ENCODE results near the gene CCDC97.

The CCDC97 gene

GRCh38 chr19:41321204-41321599 lies 11.2 kb downstream of the CCDC97 start:
- DNase-seq, result no peak

GRCh38 chr19:41321600-41322270 lies 11.8 kb downstream of the CCDC97 start:
- no peak for DNase-seq

- DNase-seq, result no peak
Observed at GRCh38 chr19:41322451-41322850, 12.5 kb downstream of the CCDC97 start.

DNA sequence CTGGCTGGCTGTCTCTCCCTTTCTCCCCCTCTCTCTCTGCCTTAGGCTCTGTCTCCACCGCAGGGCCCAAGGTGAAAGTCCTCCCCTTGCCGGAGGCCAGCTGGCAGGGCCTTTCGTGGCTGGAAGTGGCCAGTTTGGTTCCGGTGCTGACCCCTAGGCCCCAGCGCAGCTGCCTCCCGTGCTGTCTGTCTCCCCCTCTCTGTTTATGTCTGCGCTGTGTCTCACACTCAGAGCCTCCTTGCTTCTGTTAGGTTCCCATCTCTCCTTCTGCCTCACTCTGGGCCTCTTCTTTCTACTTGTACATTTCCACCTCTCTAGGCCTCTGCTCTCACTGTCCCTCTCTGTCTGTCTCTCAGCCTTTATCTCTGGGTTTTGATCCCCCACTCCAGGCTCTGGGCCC lies 13.1 kb downstream of the CCDC97 start:
- no peak for DNase-seq

DNA sequence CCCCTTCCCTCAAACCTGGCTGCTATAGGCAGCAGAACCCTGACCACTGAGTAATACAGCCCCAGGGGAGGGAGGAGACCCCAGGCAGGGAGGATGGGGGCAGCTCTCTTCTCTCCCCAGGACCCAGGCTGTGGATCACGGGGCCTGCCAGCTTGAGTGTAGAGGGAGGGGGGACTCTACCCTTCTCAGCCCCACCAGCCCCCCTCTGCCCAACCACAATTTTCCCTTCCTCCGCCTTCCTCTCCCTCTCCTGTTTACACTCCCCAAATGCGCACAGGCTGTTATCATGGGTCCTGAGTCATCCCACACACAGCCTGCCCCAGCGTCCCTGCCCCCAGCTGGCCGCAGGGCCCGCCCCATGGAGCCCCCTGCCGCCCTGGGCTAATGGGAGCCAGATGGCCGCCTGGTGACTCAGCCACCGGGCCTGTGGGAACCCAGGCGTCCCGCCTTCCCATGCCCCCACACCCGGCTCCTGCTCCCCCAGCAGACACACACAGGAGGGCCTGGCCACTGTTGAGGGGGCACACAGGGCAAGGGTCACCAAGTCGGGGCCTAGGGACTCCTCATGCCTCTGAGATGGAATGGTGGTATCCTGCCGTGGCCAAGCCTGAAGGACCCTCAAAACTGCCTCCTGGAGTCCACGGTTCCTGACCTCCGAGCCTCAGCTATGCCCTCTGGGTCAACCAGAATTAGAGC lies 13.6 kb downstream of the CCDC97 start:
- peak in 1 of 2 experiments; percentile 37 for DNase-seq

DNA sequence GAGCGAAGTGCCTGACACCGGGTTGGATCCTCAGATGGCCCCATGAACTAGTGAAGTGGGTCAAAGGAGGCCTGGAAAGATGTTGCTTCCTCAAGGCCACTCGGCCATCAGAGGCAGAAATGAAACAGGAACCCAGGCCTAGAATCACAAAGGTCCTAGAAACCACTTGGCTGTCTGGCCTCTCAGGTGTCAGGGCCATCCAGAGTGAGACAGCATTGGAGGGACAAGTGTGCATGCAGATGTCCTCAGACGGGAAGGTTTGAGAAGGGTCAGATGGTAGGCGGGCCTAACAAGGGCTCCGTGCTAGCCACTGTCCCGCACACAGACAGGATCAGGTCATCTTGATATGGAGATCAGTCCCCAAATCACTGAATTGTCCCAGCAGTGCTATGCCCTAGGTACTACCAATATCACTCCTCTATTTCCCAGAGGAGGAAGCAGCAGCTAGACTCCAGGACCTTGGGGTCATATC lies 14.3 kb downstream of the CCDC97 start:
- no peak for DNase-seq

- DNase-seq, result no peak
Observed at GRCh38 chr19:41324921-41325639, 15.1 kb downstream of the CCDC97 start.

GRCh38 chr19:41325640-41325946 lies 15.6 kb downstream of the CCDC97 start:
- DNase-seq, result no peak

- DNase-seq, result no peak
Observed at GRCh38 chr19:41325947-41326706, 16.2 kb downstream of the CCDC97 start.

DNA sequence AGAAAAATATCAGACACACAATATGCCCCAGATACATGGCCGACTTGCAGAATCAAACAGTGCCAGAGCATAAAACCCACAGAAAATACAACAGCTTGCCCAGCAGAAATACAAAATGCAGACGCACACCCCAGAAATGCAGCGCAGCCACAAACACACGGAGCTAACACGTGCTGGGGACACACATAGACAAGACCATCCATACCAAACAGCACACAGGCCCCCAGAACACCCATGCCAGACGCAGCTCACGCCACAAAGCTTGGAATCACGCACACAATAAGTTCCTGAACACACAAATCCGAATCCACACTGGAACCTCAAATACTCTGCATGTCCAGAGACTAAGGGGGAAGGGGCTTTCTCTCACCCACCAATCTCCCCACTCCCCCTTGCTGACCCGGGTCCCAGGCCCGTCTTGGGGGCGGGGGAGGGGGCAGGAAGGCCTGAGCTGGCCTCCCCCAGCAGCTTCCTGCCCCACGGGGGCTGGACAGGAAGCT lies 17.2 kb downstream of the CCDC97 start:
- no peak for DNase-seq

- DNase-seq, result no peak
Observed at GRCh38 chr19:41327576-41328156, 17.7 kb downstream of the CCDC97 start.

- no peak for DNase-seq
Observed at GRCh38 chr19:41328157-41328841, 18.3 kb downstream of the CCDC97 start.

DNA sequence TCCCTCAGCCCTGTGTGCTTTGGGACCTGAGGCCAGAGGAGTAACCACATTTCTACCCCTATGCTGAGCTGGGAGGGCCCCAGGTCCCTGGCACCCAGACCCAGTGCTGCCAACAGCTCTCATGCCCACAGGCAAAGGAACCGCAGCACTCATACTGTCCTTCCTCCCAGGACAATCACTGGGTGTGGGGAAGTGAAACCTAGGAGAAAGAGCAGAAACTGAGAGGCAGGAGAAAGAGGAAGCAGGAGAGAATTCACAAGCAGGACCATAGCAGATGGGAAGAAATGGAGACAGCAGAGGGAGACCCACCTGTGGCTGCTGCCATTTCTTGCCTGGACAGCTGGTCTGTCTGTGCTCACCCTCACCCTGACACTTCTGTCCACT lies 18.9 kb downstream of the CCDC97 start:
- no peak for DNase-seq

DNA sequence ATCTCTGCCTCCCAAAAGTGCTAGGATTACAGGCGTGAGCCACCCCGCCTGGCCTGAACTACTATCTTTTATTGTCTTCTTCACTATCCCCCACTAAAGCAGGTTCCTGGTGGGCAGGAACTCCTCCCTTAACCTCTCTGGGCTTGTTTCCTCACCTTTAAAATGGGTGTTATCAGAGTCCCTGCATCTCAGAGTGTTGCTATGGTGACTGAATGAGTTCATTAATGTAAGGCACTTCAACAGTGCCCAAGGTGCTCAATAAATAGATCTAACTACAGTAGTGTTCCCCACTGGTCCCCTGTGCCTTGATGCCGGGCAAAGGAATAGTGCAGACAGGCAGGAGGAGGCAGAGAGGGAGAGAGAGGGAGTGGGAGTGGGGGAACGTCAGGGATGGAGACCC lies 20.5 kb downstream of the CCDC97 start:
- DNase-seq, result no peak

DNA sequence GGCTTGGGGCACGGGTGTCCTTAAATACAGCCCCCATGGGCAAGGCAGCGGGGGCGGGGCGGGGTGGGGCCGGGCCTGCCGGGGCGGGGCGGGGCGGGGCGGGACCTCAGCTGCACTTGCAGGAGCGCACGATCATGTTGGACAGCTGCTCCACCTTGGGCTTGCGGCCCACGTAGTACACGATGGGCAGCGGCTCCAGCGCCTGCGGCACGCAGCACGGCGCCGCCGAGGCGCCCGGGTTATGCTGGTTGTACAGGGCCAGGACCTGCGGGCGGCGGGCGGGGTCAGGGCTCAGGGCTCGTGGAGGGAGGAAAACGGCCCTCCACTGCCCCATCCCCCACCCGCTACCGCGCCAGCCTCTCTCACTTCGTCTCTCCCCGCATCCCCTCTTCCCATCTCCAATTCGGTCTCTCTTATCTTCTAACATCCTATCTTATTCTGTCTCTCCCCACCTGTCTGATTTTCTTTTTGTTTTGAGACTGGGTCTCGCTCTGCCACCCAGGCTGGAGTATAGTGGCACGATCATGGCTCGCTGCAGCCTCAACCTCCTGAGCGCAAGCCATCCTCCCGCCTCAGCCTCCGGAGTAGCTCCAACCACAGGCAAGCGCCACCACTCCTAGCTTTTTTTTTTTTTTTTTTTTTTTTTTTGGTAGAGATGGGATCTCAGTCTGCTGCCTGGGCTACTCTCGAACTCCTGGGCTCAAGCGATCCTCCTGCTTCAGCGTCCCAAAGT lies 21.1 kb downstream of the CCDC97 start:
- DNase-seq, result no peak

DNA sequence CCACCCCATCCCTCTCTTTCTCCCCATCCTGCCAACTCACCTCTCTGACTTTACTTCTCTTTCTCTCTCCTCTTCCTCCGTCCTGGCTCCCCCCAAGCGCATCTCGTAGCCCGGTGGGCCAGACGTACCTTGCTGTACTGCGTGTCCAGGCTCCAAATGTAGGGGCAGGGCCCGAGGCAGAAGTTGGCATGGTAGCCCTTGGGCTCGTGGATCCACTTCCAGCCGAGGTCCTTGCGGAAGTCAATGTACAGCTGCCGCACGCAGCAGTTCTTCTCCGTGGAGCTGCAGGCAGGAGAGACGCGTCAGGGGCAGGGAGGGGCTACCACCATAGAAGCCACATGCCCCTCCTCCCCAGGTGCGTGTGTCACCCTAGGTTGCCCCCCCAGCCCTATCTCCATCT lies 22.0 kb downstream of the CCDC97 start:
- no peak for DNase-seq

- no peak for DNase-seq
Observed at GRCh38 chr19:41332468-41332867, 22.5 kb downstream of the CCDC97 start.

DNA sequence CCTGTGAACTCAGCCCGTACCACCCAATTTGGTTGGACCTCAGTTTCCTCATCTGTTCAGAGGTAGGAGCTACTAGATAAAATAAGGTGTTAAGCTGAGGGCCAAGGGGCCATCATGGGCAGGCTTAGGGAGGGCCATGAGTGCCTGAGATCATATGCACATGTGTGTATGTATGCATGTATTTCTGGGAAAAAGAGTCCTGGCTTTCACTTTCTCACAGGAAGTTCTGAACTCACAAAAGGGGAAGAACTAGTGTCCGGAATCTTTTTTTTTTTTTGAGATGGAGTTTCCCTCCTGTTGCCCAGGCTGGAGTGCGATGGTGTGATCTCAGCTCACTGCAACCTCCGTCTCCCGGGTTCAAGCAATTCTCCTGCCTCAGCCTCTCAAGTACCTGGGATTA lies 24.8 kb downstream of the CCDC97 start:
- no peak for DNase-seq

DNA sequence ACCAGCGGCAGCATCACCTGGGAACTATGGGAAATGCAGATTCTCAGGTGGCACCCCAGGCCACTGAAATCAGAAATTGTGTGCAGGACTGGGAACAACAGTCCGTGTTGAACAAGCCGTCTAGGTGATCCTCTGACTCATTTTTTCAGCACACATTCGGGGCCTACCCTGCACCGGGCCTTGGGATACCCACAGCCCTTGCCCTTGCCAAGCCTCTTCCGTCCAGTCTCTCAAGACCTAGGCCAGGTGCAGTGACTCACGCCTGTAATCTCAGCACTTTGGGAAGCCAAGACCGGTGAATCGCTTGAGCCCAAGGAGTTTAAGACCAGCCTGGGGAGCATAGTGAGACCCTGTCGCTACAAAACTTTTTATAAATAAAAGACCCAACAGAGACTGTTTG lies 25.5 kb downstream of the CCDC97 start:
- no peak for DNase-seq

- no peak for DNase-seq
Observed at GRCh38 chr19:41339936-41340335, 30.0 kb downstream of the CCDC97 start.

GRCh38 chr19:41341669-41342490 lies 31.9 kb downstream of the CCDC97 start:
- no peak for DNase-seq

All from NCI-H446 (cell line).